ENCODE measurements around the gene FXR2. TPM values are rescaled to one million over a fixed set of nuclear protein-coding genes. Genes with fewer than 3 reads are reported as not detected.
A peak's percentile ranks its signal among the peaks of the same experiment; 100 is the strongest.

The FXR2 gene
- total RNA-seq, 3 donors from 2014 or later, result 22.8 to 33.9 (median 25.6) TPM

- Histone ChIP-seq H3K27me3 (no peaks in the 10 kb centered on the region), H3K36me3 (peaks cover 16% of the 10 kb centered on the region), H3K27ac (peak overlapping the region; percentile 98), H3K4me3 (peak overlapping the region; percentile 92 to 100 (median 100)), H3K9me3 (no peaks in the 10 kb centered on the region), H3K4me1 (peaks cover 9 to 11% of the 10 kb centered on the region in 2 donors)
- DNase-seq (ENCODE audit: low spot score in 2 of 2), result no peak
- TF ChIP-seq POLR2A (IDR thresholded peaks at IDR 0.05) (no peak), CTCF (IDR thresholded peaks at IDR 0.05) (no peak), POLR2AphosphoS5 (IDR thresholded peaks at IDR 0.05) (peak in 1 of 3 donors; percentile 22)
- intact Hi-C loops (cut with DNase I; ENCODE audit: low total_unique reads), result no loop called here
Measured at GRCh38 chr17:7574176-7574953, 40.3 kb downstream of the FXR2 start.

GRCh38 chr17:7573324-7574080 is 41.2 kb downstream of the FXR2 start:
- peak; percentile 87 to 98 (median 93) for TF ChIP-seq POLR2AphosphoS5 (IDR thresholded peaks at IDR 0.05)
- no peak for TF ChIP-seq POLR2A (IDR thresholded peaks at IDR 0.05)
- Histone ChIP-seq H3K36me3 (peaks cover 16% of the 10 kb centered on the region), H3K9me3 (no peaks in the 10 kb centered on the region), H3K27me3 (no peaks in the 10 kb centered on the region), H3K4me1 (peaks cover 8 to 9% of the 10 kb centered on the region in 2 donors), H3K4me3 (peak overlapping the region; percentile 92 to 100 (median 100)), H3K27ac (peak overlapping the region; percentile 98)
- peak; percentile 87 to 91 for DNase-seq (ENCODE audit: low spot score in 2 of 2)
- intact Hi-C loops (cut with DNase I; ENCODE audit: low total_unique reads), result no loop called here

- TF ChIP-seq POLR2AphosphoS5 (IDR thresholded peaks at IDR 0.05) (peak; percentile 98 to 99 (median 99)), POLR2A (IDR thresholded peaks at IDR 0.05) (peak; percentile 98), CTCF (IDR thresholded peaks at IDR 0.05) (peak in 1 of 3 donors; percentile 24)
- Histone ChIP-seq H3K27me3 (no peaks in the 10 kb centered on the region), H3K9me3 (no peaks in the 10 kb centered on the region), H3K36me3 (peaks cover 16% of the 10 kb centered on the region), H3K4me3 (peak overlapping the region; percentile 92 to 100 (median 100)), H3K27ac (peak overlapping the region; percentile 98), H3K4me1 (peaks cover 8 to 9% of the 10 kb centered on the region in 2 donors)
- DNase-seq (ENCODE audit: low spot score in 2 of 2), result peak; percentile 100
- intact Hi-C loops (cut with DNase I; ENCODE audit: low total_unique reads), result no loop called here
Measured at GRCh38 chr17:7572588-7573323, 41.9 kb downstream of the FXR2 start.

GRCh38 chr17:7572338-7572587 is 42.4 kb downstream of the FXR2 start:
- Histone ChIP-seq H3K27me3 (no peaks in the 10 kb centered on the region), H3K36me3 (peaks cover 16% of the 10 kb centered on the region), H3K9me3 (no peaks in the 10 kb centered on the region), H3K27ac (peak overlapping the region; percentile 98), H3K4me3 (peak overlapping the region; percentile 92 to 100 (median 100)), H3K4me1 (peaks cover 8 to 9% of the 10 kb centered on the region in 2 donors)
- no peak for DNase-seq (ENCODE audit: low spot score in 2 of 2)
- intact Hi-C loops (cut with DNase I; ENCODE audit: low total_unique reads), result no loop called here
- TF ChIP-seq CTCF (IDR thresholded peaks at IDR 0.05) (no peak), POLR2AphosphoS5 (IDR thresholded peaks at IDR 0.05) (no peak)

- intact Hi-C loops (cut with DNase I; ENCODE audit: low total_unique reads), result no loop called here
- Histone ChIP-seq H3K4me3 (no peak overlapping the region), H3K36me3 (peaks cover 2% of the 10 kb centered on the region), H3K27me3 (no peaks in the 10 kb centered on the region), H3K4me1 (peaks cover 5 to 8% of the 10 kb centered on the region in 2 donors), H3K27ac (no peak overlapping the region), H3K9me3 (no peaks in the 10 kb centered on the region)
- DNase-seq (ENCODE audit: low spot score in 2 of 2), result no peak
- TF ChIP-seq POLR2A (IDR thresholded peaks at IDR 0.05), result no peak
- no peak for TF ChIP-seq POLR2AphosphoS5 (IDR thresholded peaks at IDR 0.05)
- TF ChIP-seq CTCF (IDR thresholded peaks at IDR 0.05), result no peak
Measured at GRCh38 chr17:7570351-7570750, 44.3 kb downstream of the FXR2 start.
